ENCODE data around the gene WDR5. TPM values are rescaled to one million over a fixed set of nuclear protein-coding genes. Genes with fewer than 3 reads are reported as not detected.

Gene WDR5
- total RNA-seq, 1 donor = 19.9 TPM

DNA sequence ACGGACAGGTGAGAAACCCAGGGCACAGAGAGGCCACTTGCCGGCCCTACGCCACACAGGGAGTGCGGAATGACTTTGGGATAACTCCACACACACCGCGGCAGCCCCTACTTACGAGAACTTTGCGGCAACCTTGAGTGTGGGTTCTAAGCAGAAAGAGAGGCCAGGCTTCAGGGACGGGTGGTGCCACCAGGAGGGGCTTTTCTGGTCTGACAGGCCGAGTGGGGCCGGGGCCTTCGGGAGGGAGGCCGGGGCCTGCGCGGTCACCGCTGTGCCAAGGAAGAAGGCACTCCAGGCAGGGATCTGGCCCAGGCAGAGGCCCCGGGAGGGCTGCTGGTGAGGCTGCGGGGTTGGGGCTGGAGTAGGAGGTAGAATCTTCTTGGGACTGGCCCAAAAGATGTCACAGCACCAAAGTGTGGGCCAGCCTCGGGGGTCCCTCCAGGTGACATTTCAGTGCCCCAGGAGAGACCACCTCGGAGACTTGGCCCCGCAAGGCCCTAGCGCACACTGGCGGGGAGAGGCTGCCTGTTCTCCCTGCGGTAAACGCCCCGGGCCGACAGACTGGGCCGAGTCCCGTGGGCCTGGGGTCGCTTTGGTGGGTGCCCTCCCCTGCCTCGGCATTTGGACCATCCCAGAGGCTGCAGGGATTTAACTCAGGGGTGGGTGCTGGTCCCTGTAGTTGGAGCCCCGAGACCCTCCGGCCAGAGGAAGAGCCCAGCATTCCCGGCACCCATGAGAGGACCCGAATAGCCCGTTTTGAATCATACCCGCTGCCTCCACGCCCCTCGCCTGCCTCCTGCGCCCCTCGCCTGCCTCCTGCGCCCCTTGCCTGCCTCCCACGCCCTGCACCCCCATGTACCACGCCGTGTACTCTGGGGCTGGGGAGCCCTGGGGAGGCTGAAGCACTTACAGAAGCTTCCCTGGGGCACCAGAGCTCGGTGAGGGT, 37.5 kb downstream of the WDR5 start:
- TF ChIP-seq, protein P1, sequence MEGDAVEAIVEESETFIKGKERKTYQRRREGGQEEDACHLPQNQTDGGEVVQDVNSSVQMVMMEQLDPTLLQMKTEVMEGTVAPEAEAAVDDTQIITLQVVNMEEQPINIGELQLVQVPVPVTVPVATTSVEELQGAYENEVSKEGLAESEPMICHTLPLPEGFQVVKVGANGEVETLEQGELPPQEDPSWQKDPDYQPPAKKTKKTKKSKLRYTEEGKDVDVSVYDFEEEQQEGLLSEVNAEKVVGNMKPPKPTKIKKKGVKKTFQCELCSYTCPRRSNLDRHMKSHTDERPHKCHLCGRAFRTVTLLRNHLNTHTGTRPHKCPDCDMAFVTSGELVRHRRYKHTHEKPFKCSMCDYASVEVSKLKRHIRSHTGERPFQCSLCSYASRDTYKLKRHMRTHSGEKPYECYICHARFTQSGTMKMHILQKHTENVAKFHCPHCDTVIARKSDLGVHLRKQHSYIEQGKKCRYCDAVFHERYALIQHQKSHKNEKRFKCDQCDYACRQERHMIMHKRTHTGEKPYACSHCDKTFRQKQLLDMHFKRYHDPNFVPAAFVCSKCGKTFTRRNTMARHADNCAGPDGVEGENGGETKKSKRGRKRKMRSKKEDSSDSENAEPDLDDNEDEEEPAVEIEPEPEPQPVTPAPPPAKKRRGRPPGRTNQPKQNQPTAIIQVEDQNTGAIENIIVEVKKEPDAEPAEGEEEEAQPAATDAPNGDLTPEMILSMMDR (IDR thresholded peaks at IDR 0.05; ENCODE audit: insufficient read depth, low read length) = no peak

DNA sequence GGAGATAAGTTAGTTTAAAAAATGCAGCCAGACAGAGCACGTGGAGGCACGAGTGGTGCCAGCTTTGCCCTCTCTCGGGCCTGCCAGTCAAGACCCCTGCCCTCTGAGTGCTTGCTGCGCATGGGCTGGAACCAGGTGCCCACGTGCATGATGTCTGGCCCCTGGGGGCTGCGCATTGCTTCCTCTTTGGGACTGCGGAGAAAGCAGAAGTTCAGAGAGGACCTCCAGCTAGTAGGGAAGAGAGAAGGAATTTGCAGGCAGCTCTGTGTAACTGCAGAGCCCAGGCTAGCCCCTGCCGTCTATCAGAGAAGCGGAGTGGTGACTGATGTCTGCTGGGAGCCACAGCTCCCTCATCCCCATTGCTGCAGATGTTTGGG, 38.2 kb downstream of the WDR5 start:
- TF ChIP-seq, protein P1 (IDR thresholded peaks at IDR 0.05; ENCODE audit: insufficient read depth, low read length) = no peak
- no peak overlapping the region for H3K4me3 ChIP-seq (ENCODE audit: low read depth, low read length)
- no peak for DNase-seq (ENCODE audit: low read depth)

More for the DNA sequence above, 37.5 kb downstream of the WDR5 start:
- DNase-seq (ENCODE audit: low read depth) = no peak
- no peak overlapping the region for H3K4me3 ChIP-seq (ENCODE audit: low read depth, low read length)

DNA sequence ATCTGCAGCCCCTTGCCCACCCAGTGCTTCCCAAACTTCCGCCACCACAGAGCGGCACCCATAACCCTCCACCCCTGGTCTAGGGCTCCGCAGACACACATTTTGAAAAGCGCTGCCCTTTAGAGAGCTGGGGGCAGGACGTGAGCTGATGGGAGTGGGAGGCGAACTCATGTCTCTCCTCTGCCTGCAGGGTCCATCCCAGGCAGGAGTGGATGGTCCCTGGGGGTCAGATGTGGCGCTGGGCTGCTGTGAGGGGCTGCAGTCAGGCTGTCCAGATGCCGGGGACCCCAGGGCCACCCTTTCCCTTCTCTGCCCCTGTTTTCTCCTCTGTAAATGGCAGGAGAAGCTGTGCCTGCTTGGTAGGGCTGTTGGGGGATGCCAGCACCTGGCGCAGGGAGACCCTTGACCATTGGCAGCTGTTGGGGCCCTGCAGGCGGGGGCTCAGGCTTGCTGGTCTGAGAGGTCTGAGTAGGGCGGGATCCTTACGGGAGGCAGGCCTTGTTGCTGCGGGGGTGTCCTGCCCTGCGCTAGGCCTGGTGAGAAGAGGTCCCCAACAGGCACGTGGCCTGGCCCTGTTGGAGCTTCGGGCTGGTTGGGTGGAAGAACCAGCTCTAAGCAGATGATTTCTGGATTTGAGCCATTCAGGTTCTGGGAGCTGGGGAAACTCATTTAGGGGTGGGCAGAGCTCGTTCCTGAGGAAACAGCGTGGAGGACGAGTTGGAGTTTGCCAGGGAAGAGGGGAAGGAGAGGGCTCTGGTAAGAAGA, 38.8 kb downstream of the WDR5 start:
- DNase-seq (ENCODE audit: low read depth) = no peak
- TF ChIP-seq, protein P1 (IDR thresholded peaks at IDR 0.05; ENCODE audit: insufficient read depth, low read length) = no peak

DNA sequence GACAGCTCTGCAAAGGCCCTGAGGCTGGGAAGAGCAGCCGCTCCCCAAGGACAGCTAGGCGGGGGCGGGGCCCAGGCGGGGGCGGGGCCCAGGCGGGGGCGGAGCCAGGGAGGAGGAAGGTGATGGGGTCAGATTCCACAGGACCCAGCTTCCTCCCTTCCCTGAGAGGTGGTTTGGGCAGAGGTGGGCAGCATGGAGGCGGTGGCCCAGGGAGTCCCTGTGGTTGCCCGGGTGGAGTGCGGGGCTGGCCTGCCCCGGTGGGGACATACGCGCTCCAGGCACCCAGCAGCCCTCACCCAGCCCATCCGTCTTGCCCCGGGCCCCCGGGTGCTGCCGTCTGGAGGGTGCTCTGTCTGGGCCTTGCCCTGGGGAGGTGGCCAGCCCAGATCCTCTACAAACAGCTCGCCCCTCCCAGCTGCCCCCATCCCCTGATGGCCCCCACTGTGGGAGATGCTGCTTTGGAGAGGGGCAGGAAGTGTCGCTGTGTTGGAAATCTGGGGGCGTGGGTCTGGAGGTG, 39.5 kb downstream of the WDR5 start:
- TF ChIP-seq, protein P1 (IDR thresholded peaks at IDR 0.05; ENCODE audit: insufficient read depth, low read length) = no peak
- no peak for DNase-seq (ENCODE audit: low read depth)
- H3K4me3 ChIP-seq (ENCODE audit: low read depth, low read length) = no peak overlapping the region

More for the DNA sequence above, 38.8 kb downstream of the WDR5 start:
- no peak overlapping the region for H3K4me3 ChIP-seq (ENCODE audit: low read depth, low read length)

DNA sequence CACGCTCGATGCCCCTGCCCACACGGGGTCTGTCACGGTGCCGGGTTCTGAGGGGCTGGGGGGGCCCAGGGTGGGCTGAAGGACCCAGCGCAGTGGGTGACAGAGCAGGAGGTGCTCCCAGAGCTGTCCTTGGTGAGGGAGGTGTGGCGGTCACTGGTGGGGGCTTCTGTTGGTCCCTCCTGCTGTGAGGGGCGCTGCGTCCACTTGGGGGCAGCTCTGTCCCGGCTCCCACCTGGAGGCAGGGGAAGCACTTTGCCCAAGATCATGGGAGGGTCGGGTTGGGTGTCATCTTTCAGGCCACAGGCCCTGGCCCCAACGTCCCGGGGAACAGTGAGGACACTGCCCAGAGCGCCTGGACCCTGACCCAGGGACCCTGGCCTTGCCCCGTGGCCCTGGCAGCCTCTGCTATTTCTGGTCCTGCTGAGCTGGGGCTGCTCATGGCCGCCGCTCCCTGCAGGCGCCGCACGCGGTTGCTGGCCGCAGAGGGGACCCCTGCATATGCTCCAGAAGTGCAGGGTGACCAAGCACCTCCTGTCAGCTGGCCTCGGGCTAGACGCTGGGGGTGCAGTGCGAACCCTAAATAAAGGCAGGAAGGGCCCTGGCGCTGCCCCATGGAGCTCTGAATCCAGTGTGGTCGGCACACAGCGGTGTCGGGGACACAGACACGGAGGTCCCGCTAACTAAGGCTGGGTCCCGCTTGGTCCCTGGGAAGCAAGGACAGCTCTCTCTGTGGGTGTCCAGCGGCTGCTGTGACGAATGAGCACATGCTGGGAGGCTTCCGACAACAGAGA, 40.1 kb downstream of the WDR5 start:
- DNase-seq (ENCODE audit: low read depth) = no peak
- no peak overlapping the region for H3K4me3 ChIP-seq (ENCODE audit: low read depth, low read length)
- TF ChIP-seq, protein P1 (IDR thresholded peaks at IDR 0.05; ENCODE audit: insufficient read depth, low read length) = peak; percentile 11

DNA sequence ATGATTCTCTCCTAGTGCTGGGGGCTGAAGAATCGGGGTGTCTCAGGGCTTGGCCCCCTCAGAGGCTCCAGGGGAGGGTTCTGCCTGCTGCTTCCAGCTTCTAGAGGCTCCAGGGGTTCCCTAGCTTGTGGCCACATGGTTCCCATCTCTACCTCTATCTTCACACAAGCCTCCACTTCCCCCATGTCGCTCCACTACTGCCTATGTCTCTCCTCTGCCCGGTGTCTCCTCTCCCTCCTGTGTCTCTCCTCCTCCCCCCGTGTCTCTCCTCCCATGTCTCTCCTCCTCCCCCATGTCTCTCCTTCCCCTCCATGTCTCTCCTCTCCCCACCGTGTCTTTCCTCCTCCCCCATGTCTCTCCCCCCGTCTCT, 40.7 kb downstream of the WDR5 start:
- H3K4me3 ChIP-seq (ENCODE audit: low read depth, low read length) = no peak overlapping the region
- no peak for DNase-seq (ENCODE audit: low read depth)
- TF ChIP-seq, protein P1 (IDR thresholded peaks at IDR 0.05; ENCODE audit: insufficient read depth, low read length) = no peak

Data from fibroblast of the aortic adventitia (primary cell).